ENCODE results near the gene THAP11. TPM values are rescaled to one million over a fixed set of nuclear protein-coding genes. Genes with fewer than 3 reads are reported as not detected.

Gene THAP11
- total and polyA plus RNA-seq, 2 of the 4 experiments (the other 2 are of a cell fraction): 13.3 to 14.5 TPM

- TF ChIP-seq MXI1 (IDR thresholded peaks at IDR 0.05; ENCODE audit: borderline replicate concordance, low read depth, low read length) (no peak), SMC3 (IDR thresholded peaks at IDR 0.05; ENCODE audit: low read depth, low read length) (no peak), POLR2A (IDR thresholded peaks at IDR 0.05; ENCODE audit: low read depth, low read length) (no peak), NFE2L2 (IDR thresholded peaks at IDR 0.05; ENCODE audit: low read depth, low read length) (no peak)
Measured at GRCh38 chr16:67883146-67883871, 41.2 kb downstream of the THAP11 start (continued).

GRCh38 chr16:67883872-67884261, 41.7 kb downstream of the THAP11 start:
- Histone ChIP-seq H2AFZ (replicated peaks; ENCODE audit: low read length, poor library complexity) (peak overlapping the region; percentile 13), H4K20me1 (ENCODE audit: insufficient read depth, low read length) (peaks cover 32% of the 10 kb centered on the region), H3K27me3 (ENCODE audit: control insufficient read depth, insufficient read depth, low read length) (no peaks in the 10 kb centered on the region), H3K4ac (ENCODE audit: low read depth, low read length) (no peak overlapping the region), H3K4me2 (ENCODE audit: low read depth, low read length) (no peak overlapping the region), H2BK5ac (ENCODE audit: low read depth, low read length, poor library complexity, severe bottlenecking) (no peak overlapping the region), H2AK9ac (replicated peaks; ENCODE audit: low read depth, low read length, poor library complexity) (peak overlapping the region; percentile 86), H3K18ac (ENCODE audit: low read depth, low read length) (no peak overlapping the region), H2AK5ac (ENCODE audit: low read depth, low read length) (no peak overlapping the region), H3K4me3 (ENCODE audit: insufficient read depth, low read depth, low read length) (no peak overlapping the region), H2BK20ac (ENCODE audit: low read depth, low read length) (no peak overlapping the region), H3K23ac (ENCODE audit: low read depth, low read length) (no peak overlapping the region), H3K9me1 (ENCODE audit: insufficient read depth, low read length) (no peaks in the 10 kb centered on the region), H3K9me3 (ENCODE audit: control insufficient read depth, insufficient read depth, low read length) (no peaks in the 10 kb centered on the region), H3K4me1 (ENCODE audit: control insufficient read depth, insufficient read depth, low read length) (peaks cover 4% of the 10 kb centered on the region; the same call in 1 of the 2 replicates), H3K36me3 (ENCODE audit: control insufficient read depth, insufficient read depth, low read length) (peaks cover 55% of the 10 kb centered on the region), H4K8ac (ENCODE audit: low read depth in 2 of 2, low read length in 2 of 2) (no peak overlapping the region), H3K27ac (ENCODE audit: insufficient read depth, low read length) (no peak overlapping the region), H4K5ac (ENCODE audit: low read depth, low read length) (no peak overlapping the region), H3K14ac (replicated peaks; ENCODE audit: low read depth, low read length) (no peak overlapping the region), H2BK120ac (ENCODE audit: low read depth, low read length) (no peak overlapping the region), H3K56ac (ENCODE audit: extremely low read depth, insufficient read depth, low read length) (no peak overlapping the region), H3K79me1 (ENCODE audit: low read depth in 1 of 2, low read length in 2 of 2) (peaks cover 0 to 5% of the 10 kb centered on the region in 2 experiments; a peak in 2 of 4 replicates), H4K91ac (ENCODE audit: insufficient read depth, low read depth, low read length) (no peak overlapping the region), H3K9ac (ENCODE audit: low read depth, low read length) (no peak overlapping the region), H2BK15ac (ENCODE audit: low read depth, low read length) (no peak overlapping the region)
- dilution Hi-C loops (cut with HindIII; ENCODE audit: low sequenced_read_pairs, unreplicated experiment) (no loop called here), intact Hi-C loops (cut with micrococcal nuclease) (loop anchor here (1.0 kb wide), 2 partner anchors 18 to 44 kb away; no protein-coding TSS in a partner anchor), in situ Hi-C loops (cut with MboI; ENCODE audit: low sequenced_read_pairs) (no loop called here)
- ChIA-PET POLR2A (ENCODE audit: unreplicated experiment) (no interaction called here), CTCF (interaction anchor here (0.6 to 1.9 kb wide), 9 partner anchors 8 to 67 kb away, joined by 3 to 14 read pairs (median 4); partner anchors contain the start of gene PSKH1)
- peak; percentile 30 for ATAC-seq (ENCODE audit: low read depth)
- DNase-seq: peak; percentile 26
- 68% methylated on average over 5 of the region's 11 CpGs; no CpG with 5 or more reads in 1 of the 2 experiments for WGBS, 2 experiments (ENCODE audit: extremely low coverage in 2 of 2, insufficient read length in 1 of 2)
- TF ChIP-seq SMC3 (IDR thresholded peaks at IDR 0.05; ENCODE audit: low read depth, low read length) (peak; percentile 79), CTCF (conservative IDR thresholded peaks at IDR 0.05; ENCODE audit: low read depth, low read length) (peak; percentile 77), MXI1 (IDR thresholded peaks at IDR 0.05; ENCODE audit: borderline replicate concordance, low read depth, low read length) (no peak), RAD21 (IDR thresholded peaks at IDR 0.05; ENCODE audit: low read length) (peak; percentile 74), MAFK (IDR thresholded peaks at IDR 0.05; ENCODE audit: low read depth, low read length) (no peak), MAZ (IDR thresholded peaks at IDR 0.05; ENCODE audit: borderline replicate concordance, low read depth, low read length) (no peak)
- BruUV-seq (replicated peaks): no TSS peak
